Trophoblast cell (in vitro differentiated cells and primary cell): ENCODE results near the gene PTRH1.
"Not testable (repeated sequence)": the region's sequence is repeated elsewhere in the genome, so short reads cannot be mapped to it uniquely, and the experiment has no call there.

Experiments used
- DNase-seq, 2 donors: peaks; one replicate each; pipeline ENCODE4 v3.0.0-alpha.2; 2016
- H2AFZ ChIP-seq: 2 replicates; pipeline ENCODE4 v1.6.1; 2013; ENCODE audit warnings: low read length, moderate library complexity, mild to moderate bottlenecking; ENCODE audit not compliant: insufficient read depth, poor library complexity
- H2AK5ac ChIP-seq: 2 replicates; pipeline ENCODE4 v1.6.1; 2013; ENCODE audit warnings: mild to moderate bottlenecking, low read length
- H2BK120ac ChIP-seq: 2 replicates; pipeline ENCODE4 v1.6.1; 2013; ENCODE audit warnings: low read length, mild to moderate bottlenecking, moderate library complexity; ENCODE audit not compliant: insufficient read depth, poor library complexity
- H2BK12ac ChIP-seq: 2 replicates; pipeline ENCODE4 v1.6.1; 2013; ENCODE audit warnings: mild to moderate bottlenecking, low read length, moderate library complexity
- H2BK5ac ChIP-seq: 2 replicates; pipeline ENCODE4 v1.6.1; 2013; ENCODE audit warnings: low read length, low read depth, moderate library complexity, mild to moderate bottlenecking; ENCODE audit not compliant: poor library complexity
- H3K14ac ChIP-seq: 2 replicates; pipeline ENCODE4 v1.6.1; 2013; ENCODE audit warnings: mild to moderate bottlenecking, low read length
- H3K18ac ChIP-seq: 2 replicates; pipeline ENCODE4 v1.6.1; 2013; ENCODE audit warnings: mild to moderate bottlenecking, low read length
- H3K23ac ChIP-seq: 2 replicates; pipeline ENCODE4 v1.6.1; 2013; ENCODE audit warnings: low read length
- H3K27ac ChIP-seq: 2 replicates; pipeline ENCODE4 v1.5.1; 2013; ENCODE audit warnings: low read depth, mild to moderate bottlenecking, inconsistent platforms, low read length, moderate library complexity
- H3K27me3 ChIP-seq: 2 replicates; pipeline ENCODE4 v1.6.1; 2013; ENCODE audit warnings: inconsistent platforms, mild to moderate bottlenecking, low read length, moderate library complexity; ENCODE audit not compliant: insufficient read depth
- H3K36me3 ChIP-seq, 2 experiments: 1 replicate in 1 of 2; 2 replicates in 1 of 2; pipeline ENCODE4 v1.6.1; 2013; ENCODE audit warnings: low read length in 2 of 2, mild to moderate bottlenecking in 2 of 2, moderate library complexity in 1 of 2; ENCODE audit not compliant: insufficient read depth in 2 of 2, control insufficient read depth in 1 of 2
- H3K4ac ChIP-seq: 2 replicates; pipeline ENCODE4 v1.6.1; 2013; ENCODE audit warnings: low read depth, mild to moderate bottlenecking, low read length, moderate library complexity
- H3K4me1 ChIP-seq, 2 experiments: 1 replicate in 1 of 2; 2 replicates in 1 of 2; pipeline ENCODE4 v1.6.1; 2013; ENCODE audit warnings: low read length in 2 of 2, mild to moderate bottlenecking in 2 of 2, moderate library complexity in 1 of 2; ENCODE audit not compliant: insufficient read depth in 2 of 2, control insufficient read depth in 1 of 2
- H3K4me2 ChIP-seq: 2 replicates; pipeline ENCODE4 v1.6.1; 2013; ENCODE audit warnings: inconsistent platforms, mild to moderate bottlenecking, low read length, moderate library complexity
- H3K4me3 ChIP-seq: 2 replicates; pipeline ENCODE4 v1.5.1; 2013; ENCODE audit warnings: mild to moderate bottlenecking, low read depth, low read length, inconsistent platforms
- H3K79me1 ChIP-seq: one replicate; pipeline ENCODE4 v1.6.1; 2013; ENCODE audit warnings: low read length
- H3K79me2 ChIP-seq: 2 replicates; pipeline ENCODE4 v1.6.1; 2013; ENCODE audit warnings: low read length, mild to moderate bottlenecking; ENCODE audit not compliant: control insufficient read depth, insufficient read depth, poor library complexity
- H3K9ac ChIP-seq: 2 replicates; pipeline ENCODE4 v1.6.1; 2013; ENCODE audit warnings: mild to moderate bottlenecking, low read length
- H3K9me3 ChIP-seq: 2 replicates; pipeline ENCODE4 v1.6.1; 2013; ENCODE audit warnings: low read depth, mild to moderate bottlenecking, control low read depth, inconsistent platforms, low read length; ENCODE audit not compliant: insufficient read depth
- H4K12ac ChIP-seq: 2 replicates; pipeline ENCODE4 v1.6.1; 2013; ENCODE audit warnings: low read depth, mild to moderate bottlenecking, low read length, moderate library complexity
- H4K8ac ChIP-seq: 2 replicates; pipeline ENCODE4 v1.6.1; 2013; ENCODE audit warnings: low read depth, mild to moderate bottlenecking, low read length, moderate library complexity
- H4K91ac ChIP-seq: one replicate; pipeline ENCODE4 v1.6.1; 2013; ENCODE audit warnings: low read depth, mild to moderate bottlenecking, low read length, moderate library complexity
- WGBS: extraction: QIAGEN DNeasy Blood & Tissue Kit; methylation state at CpG from one replicate; pipeline ENCODE4 v1.1.7; 2013; ENCODE audit warnings: missing lambda C conversion rate; ENCODE audit not compliant: insufficient read length, insufficient coverage; ENCODE audit errors: extremely low coverage; 5-methylcytosine and 5-hydroxymethylcytosine counted together

The PTRH1 gene

DNA sequence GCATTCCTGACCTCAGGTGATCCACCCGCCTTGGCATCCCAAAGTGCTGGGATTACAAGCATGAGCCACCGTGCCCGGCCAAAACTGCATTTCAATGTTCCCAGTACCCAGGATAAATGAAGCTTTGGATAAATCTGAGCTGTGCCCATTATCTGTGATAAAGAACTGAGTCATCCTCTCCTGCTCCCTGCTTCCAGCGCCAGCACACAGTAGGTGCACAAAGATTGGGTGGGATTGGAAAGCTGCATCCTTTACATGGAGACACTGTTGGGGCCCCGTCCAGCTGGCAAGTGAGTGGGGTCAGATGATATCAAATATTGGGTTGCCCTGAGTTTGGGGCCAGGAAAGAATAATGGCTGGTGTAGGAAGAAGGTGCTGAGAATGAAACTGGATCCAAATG lies 45.6 kb upstream of the PTRH1 start:
- H3K4me1 ChIP-seq = peaks cover 6 to 10% of the 10 kb centered on the region in 2 experiments
- no peaks in the 10 kb centered on the region for H3K36me3 ChIP-seq
- H3K14ac ChIP-seq = no peak overlapping the region
- no peak for DNase-seq
- no peak overlapping the region for H3K27ac ChIP-seq
- no peaks in the 10 kb centered on the region for H3K79me2 ChIP-seq
- no peak overlapping the region for H3K9ac ChIP-seq
- WGBS = no CpG with 5 or more reads among the region's 5 CpGs
- H2BK5ac ChIP-seq = no peak overlapping the region
- no peak overlapping the region for H2AFZ ChIP-seq
- H2BK120ac ChIP-seq = no peak overlapping the region
- H2AK5ac ChIP-seq = no peak overlapping the region
- H3K9me3 ChIP-seq = no peaks in the 10 kb centered on the region
- no peak overlapping the region for H3K23ac ChIP-seq
- H3K79me1 ChIP-seq = peaks cover 2% of the 10 kb centered on the region
- H4K91ac ChIP-seq = no peak overlapping the region
- H3K4me3 ChIP-seq = no peak overlapping the region
- H4K12ac ChIP-seq = no peak overlapping the region
- H3K4me2 ChIP-seq = no peak overlapping the region
- H4K8ac ChIP-seq = no peak overlapping the region
- no peak overlapping the region for H2BK12ac ChIP-seq
- no peak overlapping the region for H3K4ac ChIP-seq
- H3K18ac ChIP-seq = no peak overlapping the region
- peaks cover 2% of the 10 kb centered on the region for H3K27me3 ChIP-seq

DNA sequence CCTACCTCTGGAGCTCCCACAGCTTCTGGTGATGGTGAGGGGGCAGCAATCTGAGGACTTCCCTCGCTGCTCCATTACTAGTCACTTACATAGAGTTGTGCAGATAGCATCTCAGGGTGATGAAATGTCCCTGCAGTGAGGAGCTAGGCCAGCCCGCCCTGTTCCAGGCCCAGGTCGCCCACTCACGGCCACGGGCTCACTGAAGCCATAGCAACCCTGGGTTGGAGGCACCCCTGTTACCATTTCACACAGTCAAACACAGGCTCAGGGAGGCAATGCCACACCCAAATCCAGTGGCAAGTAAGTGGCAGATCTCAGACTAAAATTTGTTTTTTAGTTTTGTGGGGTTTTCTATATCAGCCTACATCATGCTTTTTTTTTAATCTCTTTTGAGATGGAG lies 43.4 kb upstream of the PTRH1 start:
- H2BK120ac ChIP-seq = no peak overlapping the region
- H3K79me2 ChIP-seq = no peaks in the 10 kb centered on the region
- H3K4me2 ChIP-seq = no peak overlapping the region
- H4K12ac ChIP-seq = no peak overlapping the region
- no peak for DNase-seq
- peaks cover 6 to 12% of the 10 kb centered on the region in 2 experiments for H3K4me1 ChIP-seq
- H3K4ac ChIP-seq = no peak overlapping the region
- peaks cover 2% of the 10 kb centered on the region for H3K79me1 ChIP-seq
- H3K27me3 ChIP-seq = peaks cover 20% of the 10 kb centered on the region
- no peak overlapping the region for H3K9ac ChIP-seq
- no peak overlapping the region for H3K27ac ChIP-seq
- H3K9me3 ChIP-seq = no peaks in the 10 kb centered on the region
- H3K14ac ChIP-seq = no peak overlapping the region
- H3K36me3 ChIP-seq = no peaks in the 10 kb centered on the region
- no peak overlapping the region for H3K23ac ChIP-seq
- no peak overlapping the region for H2AFZ ChIP-seq
- WGBS = no CpG with 5 or more reads among the region's 5 CpGs
- H4K8ac ChIP-seq = no peak overlapping the region
- H3K18ac ChIP-seq = no peak overlapping the region
- H2AK5ac ChIP-seq = no peak overlapping the region
- no peak overlapping the region for H3K4me3 ChIP-seq
- no peak overlapping the region for H2BK5ac ChIP-seq
- H4K91ac ChIP-seq = no peak overlapping the region
- H2BK12ac ChIP-seq = no peak overlapping the region

DNA sequence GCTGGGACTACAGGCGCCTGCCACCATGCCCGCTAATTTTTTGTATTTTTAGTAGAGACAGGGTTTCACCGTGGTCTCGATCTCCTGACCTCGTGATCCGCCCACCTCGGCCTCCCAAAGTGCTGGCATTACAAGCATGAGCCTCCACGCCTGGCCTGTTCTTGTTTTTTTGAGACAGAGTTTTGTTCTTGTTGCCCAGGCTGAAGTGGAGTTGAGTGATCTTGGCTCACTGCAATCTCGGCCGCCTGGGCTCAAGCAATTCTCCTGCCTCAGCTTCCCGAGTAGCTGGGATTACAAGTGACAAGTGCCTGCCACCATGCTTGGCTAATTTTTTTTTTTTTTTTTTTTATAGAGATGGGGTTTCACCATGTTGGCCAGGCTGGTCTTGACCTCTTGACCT lies 41.3 kb upstream of the PTRH1 start:
- H2BK12ac ChIP-seq, H3K9me3 ChIP-seq, H3K4me2 ChIP-seq, H2BK120ac ChIP-seq, H3K4me3 ChIP-seq, H3K4me1 ChIP-seq, H3K79me1 ChIP-seq, H3K14ac ChIP-seq, H4K8ac ChIP-seq, H2AK5ac ChIP-seq, H3K4ac ChIP-seq, DNase-seq, H3K79me2 ChIP-seq, H2BK5ac ChIP-seq, H3K36me3 ChIP-seq, H4K91ac ChIP-seq, H3K27ac ChIP-seq, H2AFZ ChIP-seq, H3K18ac ChIP-seq, H3K9ac ChIP-seq, H4K12ac ChIP-seq, H3K23ac ChIP-seq: not testable (repeated sequence)
- H3K27me3 ChIP-seq = peaks cover 29% of the 10 kb centered on the region
- WGBS = no CpG with 5 or more reads among the region's 11 CpGs

DNA sequence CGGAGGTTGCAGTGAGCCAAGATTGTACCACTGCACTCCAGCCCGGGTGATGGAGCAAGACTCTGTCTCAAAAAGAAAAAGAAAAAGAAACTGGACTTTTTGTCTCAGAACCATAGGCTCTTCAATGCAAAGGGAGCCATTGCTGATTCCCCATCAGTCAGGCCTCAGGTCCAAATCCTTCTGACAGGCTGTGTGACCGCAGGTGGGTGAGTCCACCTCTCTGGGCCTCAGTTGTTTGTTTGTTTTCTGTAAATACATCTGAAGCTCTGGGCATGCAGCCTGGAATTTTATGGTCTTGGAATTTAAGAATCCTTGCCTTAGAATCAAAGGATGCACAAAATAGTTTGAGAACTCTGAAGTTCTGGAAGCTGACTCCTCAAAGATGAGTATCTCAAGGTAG lies 40.8 kb upstream of the PTRH1 start:
- no peak overlapping the region for H2BK5ac ChIP-seq
- no peak overlapping the region for H2BK120ac ChIP-seq
- H3K36me3 ChIP-seq = no peaks in the 10 kb centered on the region
- H4K12ac ChIP-seq = no peak overlapping the region
- WGBS = no CpG with 5 or more reads among the region's 3 CpGs
- H3K27ac ChIP-seq = no peak overlapping the region
- no peaks in the 10 kb centered on the region for H3K9me3 ChIP-seq
- H3K4me1 ChIP-seq = peaks cover 0 to 3% of the 10 kb centered on the region in 2 experiments
- H3K27me3 ChIP-seq = peaks cover 29% of the 10 kb centered on the region
- no peak overlapping the region for H3K4ac ChIP-seq
- peak in 1 of 2 donors; percentile 80 for DNase-seq
- no peaks in the 10 kb centered on the region for H3K79me2 ChIP-seq
- no peak overlapping the region for H3K14ac ChIP-seq
- no peak overlapping the region for H2AFZ ChIP-seq
- H3K23ac ChIP-seq = no peak overlapping the region
- H3K79me1 ChIP-seq = no peaks in the 10 kb centered on the region
- no peak overlapping the region for H3K18ac ChIP-seq
- H3K4me3 ChIP-seq = no peak overlapping the region
- H2AK5ac ChIP-seq = no peak overlapping the region
- H3K4me2 ChIP-seq = no peak overlapping the region
- no peak overlapping the region for H4K91ac ChIP-seq
- no peak overlapping the region for H3K9ac ChIP-seq
- no peak overlapping the region for H4K8ac ChIP-seq
- no peak overlapping the region for H2BK12ac ChIP-seq
